Left renal cortex interstitium (tissue), 4 donors: Measurements from ENCODE around the gene GPR18. TPM values are rescaled to one million over a fixed set of nuclear protein-coding genes. Genes with fewer than 3 reads are reported as not detected.

Source experiments
- DNase-seq, 4 donors: peaks; one replicate each; pipeline ENCODE4 v3.0.0-alpha.2; 2013; ENCODE audit warnings: low read depth in 4 of 4, low spot score in 2 of 4, missing footprints in 1 of 4
- polyA plus RNA-seq, 4 donors: library from polyadenylated mRNA; unstranded; fragments of 120-200 nt; gene quantifications; one replicate each; pipeline ENCODE4 v1.2.1, GENCODE V29; 2013; ENCODE audit not compliant: insufficient read length in 4 of 4

Gene GPR18, protein sequence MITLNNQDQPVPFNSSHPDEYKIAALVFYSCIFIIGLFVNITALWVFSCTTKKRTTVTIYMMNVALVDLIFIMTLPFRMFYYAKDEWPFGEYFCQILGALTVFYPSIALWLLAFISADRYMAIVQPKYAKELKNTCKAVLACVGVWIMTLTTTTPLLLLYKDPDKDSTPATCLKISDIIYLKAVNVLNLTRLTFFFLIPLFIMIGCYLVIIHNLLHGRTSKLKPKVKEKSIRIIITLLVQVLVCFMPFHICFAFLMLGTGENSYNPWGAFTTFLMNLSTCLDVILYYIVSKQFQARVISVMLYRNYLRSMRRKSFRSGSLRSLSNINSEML
- polyA plus RNA-seq = under 1 TPM; 0.16 to 0.40 (median 0.35) TPM

DNA sequence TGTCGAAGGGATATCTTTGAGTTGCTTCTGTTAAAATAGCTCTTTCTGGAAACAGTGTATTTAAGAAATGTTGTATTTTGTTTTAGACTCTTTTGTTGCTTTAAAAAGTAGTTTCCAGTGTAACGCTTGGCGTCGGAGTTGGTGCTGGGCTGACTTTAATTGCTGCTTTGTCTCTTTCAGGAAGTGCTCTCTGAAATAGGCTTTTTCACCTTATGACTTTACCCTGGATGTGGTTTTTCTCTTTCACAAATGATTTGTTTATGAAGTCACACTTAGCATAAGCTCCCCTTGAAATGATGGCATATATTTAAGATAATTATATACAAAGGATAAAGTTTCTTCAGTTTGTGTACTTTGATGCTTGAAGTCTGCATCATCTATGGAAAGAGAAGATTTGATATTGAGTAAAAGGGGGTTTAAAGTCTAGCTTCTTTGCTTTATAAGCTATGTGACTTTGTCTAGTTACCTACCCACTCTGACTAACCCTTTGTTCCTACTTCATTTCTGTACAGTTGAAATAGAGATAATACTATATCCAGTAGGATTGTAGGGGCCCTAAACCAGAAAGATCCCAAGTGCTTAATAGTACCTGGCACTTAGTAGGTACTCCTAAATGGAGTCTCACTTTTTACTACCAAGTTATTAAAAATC lies at the start of gene GPR18:
Gene GPR18, minus strand, starts transcription at position 170 of the 651 bp plus-strand sequence. CDS start 2,507 bp downstream, outside the sequence.
- DNase-seq = no peak

DNA sequence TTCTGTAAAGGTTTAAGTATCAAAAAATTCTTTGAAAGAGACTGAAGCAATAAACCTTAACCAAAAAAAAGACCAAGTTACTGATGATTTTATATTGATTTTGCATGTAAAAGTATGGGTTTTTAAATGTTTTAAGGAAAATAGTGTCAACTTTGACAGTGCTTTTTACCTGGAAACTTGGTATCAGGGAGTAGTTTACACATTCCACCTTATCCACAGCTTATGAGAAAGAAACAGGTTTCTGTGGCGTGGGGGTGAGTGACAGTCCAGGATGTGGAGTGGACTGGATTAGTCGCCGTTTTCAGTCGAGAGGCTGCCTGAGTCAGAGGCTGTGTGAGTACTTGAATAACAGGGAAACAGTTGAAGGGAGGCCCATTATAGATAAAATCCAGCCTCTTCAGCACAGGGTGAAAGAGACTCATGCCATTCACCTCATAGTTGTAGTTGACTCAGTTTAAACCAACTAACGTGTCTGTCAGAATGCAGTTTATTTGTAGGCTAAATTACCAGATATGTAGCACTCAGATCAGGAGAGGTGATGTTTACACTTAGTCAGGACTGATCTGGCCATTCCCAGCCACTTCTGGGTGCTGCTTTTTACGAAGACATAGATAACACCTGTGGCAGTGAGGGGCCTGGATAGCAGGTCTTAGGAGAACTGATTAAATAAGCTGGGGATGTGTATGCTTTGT lies 49.6 kb upstream of the GPR18 start:
- no peak for DNase-seq

DNA sequence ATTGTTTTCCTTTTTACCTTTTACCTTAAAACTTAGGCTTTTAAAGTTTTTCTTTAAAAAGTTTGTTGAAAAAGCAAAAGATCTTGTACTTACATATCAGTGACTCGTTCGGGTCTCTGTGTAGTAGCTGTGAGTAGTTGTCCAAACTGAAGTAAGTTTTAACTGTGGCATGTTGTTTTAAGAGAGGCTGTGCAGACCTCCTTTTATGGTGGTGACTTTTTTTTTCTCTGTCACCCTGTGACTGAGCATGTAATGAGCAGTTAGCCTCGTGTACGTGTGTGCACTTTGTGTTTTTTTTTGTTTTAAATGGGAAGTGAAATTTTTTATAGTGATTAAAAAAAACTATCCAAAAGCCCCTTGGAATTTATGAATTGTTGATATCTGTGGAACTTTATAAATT lies 49.1 kb upstream of the GPR18 start, which contains the start of gene GPR183:
Gene GPR183, minus strand, starts transcription at position 153 of the 400 bp plus-strand sequence. CDS start 11,254 bp downstream, outside the sequence.
- DNase-seq = no peak

DNA sequence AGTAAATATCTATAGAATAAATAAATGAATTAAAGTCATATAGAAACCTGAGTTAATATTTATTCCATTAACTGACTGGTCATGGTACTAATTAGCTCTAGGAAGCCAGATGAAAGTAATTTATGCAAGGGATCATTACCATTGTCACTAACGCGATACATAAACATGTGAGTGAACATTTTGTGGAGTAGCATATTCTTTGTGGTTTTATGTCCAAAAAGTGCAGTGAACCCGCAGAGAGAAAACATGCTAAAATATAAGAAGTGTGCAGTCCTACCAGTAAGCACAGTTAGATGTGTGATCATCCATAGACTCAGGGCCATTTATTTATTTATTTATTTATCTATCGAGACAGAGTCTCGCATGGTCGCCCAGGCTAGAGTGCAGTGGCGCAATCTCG lies 47.4 kb upstream of the GPR18 start:
- DNase-seq = no peak

DNA sequence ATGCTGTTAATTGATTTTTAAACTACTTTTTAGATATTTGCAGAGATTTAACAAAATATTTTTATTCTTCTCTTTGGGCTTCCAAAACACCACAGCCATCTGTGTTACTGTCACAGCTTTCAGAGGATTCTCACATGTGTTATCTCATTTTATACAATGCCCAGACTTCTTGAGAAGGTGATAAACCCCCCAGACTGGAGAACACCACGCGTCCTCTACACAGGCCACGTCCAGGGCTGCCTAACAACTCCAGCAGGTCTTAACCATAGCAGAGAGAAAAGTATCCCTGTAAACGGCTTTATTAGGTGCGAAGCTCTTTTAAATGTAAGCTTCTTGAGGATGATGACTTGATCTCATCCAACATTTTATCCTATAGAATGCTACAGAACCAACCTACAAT lies 47.0 kb upstream of the GPR18 start:
- no peak for DNase-seq

DNA sequence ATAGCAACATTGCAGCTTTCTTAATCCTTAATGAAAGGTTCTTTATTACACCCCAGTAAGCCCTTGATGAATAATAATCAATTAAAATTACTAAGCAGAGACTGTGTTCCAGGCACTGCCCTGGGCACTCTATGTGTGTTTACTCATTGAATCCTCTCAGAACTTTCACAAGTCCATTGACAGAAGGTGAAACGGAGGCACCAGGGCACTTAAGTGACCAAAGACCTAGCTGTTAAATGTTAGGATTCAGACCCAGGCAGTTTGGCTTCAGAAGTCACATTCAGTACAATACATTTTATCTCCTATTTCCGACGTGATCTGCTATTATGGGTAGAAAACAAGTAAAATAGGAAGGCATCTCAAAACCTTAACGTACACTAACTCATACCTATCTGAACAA lies 46.4 kb upstream of the GPR18 start:
- no peak for DNase-seq

DNA sequence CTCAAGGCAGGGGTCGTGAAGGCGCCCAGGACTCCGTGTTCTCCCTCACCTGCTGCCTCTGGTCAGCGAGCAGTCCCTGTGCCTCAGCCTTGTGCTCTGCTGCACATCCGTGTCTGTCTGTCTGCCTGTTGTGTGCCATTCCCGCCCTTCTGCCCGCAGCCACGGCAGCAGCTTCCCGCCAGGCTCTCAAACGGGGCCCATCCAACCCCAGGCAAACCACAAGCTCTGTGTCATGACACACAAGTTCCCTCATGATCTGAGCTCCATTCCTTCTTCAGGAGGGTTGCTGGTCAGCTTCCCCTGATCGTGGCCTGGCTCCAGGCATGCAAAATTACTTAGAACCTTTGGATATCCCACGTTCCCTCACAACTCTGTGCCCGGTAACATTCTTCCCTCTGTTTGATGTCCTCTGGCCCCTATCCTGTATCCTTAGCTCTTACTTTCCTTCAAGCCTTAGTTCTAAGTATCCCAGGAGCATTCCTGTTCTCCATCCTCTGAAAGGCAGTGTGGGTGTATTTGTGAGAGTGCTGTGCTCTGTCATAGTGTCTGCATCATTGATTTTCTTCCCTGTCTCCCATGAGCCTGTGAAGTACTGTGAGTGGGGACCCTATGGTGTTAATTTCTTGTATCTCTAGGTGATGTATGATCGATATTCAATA lies 45.8 kb upstream of the GPR18 start:
- DNase-seq = no peak

DNA sequence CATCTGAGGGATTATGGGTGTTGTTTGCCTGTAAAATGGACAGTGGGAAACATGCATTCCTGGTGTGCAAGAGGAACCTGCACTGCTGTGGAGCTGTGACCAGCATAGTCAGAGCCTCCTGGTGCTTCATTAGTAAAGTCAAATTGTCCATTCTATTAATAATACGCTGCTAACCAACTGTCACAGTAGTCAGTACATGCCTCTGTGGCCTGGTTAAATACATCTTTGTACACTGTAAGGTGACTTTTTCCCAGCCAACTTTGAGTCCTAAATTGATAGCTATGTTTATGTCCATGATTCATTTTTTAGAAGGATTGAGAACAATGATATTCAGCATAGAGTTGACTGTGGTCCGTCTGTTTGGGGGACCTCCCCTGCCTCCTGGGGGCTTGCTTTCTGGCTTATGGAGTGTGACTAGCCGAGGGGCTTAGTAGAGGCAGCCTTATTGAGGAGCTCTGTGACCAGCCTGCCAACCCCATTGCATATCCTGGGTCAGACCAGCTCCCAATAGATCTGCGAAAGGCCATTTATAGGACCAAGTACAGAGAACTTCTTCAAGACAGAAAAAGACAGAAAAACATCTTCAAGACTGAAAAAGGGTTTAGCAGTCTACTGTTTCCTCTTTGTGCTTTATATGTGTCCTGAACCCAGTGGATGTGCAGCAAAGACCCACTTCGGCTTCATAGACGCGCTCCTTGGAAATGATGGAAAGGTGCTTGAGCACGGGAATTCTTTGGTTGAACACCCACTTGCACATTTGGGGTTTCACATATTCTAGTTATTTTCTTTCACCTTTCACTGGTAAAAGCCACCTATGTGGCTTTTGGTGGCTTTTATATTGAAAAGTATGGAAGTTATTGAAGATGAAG lies 44.7 kb upstream of the GPR18 start:
- no peak for DNase-seq

DNA sequence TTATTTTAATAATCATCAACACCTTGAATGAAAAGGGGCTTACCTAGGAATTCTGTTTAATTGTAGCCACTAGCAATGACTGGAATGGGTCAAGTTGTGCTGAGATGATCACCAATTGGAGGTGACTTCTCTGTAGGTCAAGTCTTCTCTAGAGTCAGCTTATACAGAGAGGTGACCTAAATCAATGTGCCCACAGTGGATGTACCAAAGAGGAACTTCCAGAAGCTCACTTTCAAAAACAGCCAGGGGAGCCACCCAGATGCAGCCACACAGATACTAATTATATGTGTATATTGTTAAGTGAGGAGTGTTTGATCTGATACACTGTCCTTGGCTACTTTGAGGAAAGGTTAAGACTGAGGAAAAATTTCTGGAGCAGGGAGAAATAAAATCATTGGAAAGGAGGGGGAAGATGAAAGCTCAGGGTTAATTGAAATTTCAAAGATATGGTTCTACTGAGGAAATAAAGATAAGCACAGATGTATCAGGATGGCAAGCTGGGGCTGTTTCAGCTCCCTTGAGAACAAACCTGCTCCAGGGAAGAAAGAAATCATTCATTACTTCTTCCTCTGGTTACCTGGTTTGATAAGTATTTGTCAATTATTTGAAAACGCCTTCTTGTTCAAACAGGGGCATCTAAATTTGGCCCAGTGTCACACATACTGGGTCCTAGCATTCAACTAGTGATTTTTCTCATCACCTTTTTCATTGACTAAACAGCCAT lies 43.9 kb upstream of the GPR18 start:
- DNase-seq = no peak

DNA sequence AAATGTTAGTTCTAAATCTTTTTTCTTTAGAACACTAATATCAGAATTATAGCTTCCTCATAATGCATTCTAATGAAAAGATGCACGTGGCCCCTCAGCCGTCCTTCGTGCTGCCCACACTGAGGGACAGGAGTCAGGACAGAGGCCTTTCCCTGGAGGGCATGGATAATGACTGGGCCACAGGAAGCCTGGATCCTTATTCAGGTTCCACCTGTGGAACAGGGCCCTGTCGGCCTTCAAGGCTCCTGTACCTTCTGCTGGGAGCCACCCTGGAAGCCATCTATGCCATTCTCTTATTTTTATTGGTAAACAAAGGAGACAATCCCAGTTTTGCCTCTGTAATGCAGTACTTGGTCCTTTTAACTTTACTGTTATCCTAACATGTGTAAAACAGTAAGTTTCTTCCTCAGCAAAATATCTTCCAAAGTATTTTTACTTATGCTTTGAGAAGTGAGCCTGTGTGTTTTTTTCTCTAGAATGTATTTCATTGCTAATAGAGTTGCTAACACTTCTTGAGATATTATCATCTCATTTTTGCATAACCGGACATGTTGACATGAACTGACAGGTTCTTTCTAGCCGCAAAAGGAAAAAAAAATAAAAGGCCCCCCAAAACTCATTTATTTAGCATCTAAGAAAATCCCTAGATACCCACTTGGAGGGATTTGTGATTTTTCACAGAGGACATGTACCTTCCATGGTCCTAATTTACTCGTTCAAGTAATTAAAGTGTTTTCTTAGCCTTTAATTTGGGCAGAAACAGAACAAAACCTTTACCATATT lies 43.1 kb upstream of the GPR18 start:
- no peak for DNase-seq

DNA sequence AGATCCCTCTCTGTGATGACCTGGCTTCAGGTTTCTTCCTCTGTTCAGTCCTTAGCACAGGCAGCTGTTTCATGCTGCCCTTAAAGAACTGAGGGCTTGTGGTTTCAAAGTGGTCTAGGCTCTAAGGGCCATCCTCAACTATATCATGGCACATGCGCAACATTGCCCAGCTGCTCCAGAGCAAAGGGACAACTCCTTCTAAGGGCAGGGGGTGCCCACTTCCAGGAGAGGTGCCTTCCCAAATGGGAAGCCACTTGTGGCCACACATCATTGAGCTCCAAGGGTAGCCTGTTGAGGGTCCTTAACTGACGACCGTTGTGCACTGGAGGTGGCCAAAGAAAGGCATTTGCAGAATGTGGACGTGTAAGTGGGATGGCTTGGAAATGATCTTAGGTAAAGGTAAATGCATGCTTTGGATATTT lies 41.8 kb upstream of the GPR18 start:
- DNase-seq = no peak

DNA sequence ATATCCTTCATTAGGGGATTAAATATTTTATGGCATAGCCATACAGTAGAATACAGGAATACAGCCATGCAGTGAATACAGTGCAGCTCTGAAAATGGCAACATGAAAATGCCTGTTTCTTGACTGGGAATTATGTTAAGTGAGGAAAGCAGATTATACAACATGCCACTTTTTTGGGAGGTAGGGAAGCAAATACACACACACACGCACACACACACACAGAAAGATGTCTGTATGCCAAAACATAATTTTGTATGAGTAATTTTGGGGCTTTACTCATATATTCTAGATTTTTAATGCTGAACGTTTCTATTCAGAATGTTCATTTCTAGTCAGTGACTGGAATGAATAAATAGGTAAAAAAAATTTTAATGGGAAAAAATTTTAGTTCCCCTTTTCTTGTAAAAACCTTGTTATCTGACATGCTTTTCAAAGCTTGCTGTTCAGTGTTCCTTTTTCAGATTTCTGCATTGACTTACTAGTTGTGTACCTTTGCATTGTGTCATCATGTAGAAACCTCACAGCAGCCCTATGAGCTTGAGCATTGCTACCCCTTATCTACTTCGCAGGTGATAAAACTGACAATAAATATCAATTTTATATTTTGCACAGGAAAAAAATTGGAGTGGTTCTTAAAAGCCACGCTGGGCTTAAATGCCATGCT lies 41.2 kb upstream of the GPR18 start:
- no peak for DNase-seq

DNA sequence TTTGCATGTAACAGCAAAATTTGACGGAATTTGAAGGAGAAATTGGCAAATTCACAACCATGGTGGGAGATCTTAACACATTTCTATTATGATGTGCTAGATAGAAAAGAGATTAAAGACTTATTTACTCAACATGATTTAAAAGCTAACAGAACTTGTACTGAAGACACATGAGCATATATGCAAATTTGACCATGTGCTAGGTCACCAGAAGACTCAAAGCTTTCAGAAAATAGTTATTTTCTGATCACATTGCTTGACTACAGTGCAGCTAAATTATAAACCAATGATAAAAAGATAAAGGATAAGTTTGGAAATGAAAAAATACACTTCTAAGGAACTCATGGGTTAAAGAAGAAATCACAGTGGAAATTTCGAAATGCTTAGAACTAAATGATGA lies 39.9 kb upstream of the GPR18 start:
- no peak for DNase-seq

DNA sequence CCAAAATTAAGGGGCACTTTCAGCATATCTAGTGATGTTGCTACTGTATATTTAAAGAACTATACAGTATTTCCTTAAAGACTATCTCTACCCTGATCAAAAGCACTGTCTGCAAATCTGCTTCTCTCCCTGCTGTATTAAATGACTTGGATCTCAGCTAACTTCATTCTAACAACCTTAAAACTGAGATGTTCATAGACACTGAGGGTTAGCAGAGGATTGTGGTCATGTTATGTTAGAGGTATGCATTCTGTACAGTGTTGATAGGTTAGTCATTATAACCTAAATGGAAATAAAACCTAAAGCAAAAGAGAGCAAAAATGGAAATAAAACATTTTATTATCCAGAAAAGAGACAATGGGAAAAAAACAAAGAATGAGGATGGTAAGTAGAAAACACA lies 39.2 kb upstream of the GPR18 start:
- DNase-seq = no peak

DNA sequence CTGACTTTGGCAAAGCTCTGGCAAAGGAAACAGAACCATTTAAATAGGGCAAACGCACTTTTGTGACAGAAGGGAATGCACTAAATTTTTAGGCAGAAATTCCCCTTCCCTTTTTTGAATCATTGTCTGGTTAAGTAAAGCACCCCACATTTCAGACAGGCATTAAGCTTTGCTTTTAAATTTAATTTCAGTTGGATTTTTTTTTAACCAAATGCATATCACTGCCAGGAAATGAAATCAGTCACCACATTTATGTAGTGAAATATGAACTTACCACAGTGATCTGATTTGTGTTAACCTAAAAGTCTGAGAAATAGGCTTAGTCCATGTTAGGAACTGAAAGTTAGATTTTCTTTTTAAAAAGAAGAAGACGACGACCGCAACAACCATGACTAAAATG lies 38.2 kb upstream of the GPR18 start:
- DNase-seq = no peak

DNA sequence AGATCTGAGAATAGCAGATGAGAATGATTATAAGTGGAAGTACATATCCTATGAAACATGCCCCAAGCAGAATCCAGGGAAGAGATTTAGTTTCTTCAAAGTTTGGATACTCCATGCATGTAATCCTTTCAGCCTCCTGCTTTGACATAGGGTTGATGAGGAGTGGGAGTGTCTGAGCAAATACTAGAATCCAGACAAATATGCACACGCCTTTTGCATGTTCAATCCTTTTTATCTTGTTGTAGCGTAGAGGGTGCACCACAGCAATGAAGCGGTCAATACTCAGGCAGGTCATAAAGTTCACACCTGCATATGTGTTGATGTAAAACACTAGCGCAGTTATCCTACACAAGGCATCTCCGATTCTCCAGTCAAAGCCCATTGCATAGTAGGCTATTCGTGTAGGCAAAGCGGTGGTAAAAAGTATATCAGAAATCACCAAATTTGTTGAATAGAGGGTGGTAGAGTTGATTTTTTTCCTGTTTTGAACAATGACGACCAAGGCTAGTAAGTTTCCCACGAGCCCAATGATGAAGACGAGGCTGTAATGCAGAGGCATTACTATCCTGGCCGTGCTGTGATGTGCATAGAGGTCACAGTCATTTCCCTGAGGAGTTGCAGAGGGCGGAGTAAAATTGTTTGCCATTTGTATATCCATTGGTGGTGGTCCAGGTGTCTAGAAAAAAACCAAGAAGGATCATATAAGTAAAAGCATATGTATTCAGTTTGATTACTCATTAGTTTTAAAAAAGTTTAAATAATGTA lies 37.5 kb upstream of the GPR18 start:
- no peak for DNase-seq

DNA sequence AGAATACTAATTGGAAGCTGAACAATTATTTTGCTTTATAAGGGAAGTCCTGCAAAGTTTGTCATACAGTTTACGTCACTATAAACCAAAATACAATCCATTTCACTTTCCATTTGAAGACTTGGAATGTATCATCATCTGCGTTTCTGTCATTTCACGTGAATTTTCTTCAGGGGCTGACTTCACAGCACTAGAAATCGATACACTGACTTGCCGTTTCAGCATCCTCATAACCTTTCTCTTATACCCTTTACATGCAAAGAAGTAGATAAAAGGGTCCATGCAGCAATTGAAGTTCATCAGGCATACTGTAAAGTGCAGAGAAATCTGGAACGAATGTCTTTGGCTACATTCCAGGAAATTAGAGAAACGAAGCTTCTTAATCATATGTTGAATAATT lies 36.8 kb upstream of the GPR18 start:
- no peak for DNase-seq
